DOHH2 (cell line): ENCODE measurements around the gene SHMT2.

ENCODE experiments used
- H3F3A ChIP-seq: fragments of 200-600 bp; sonication (generic), shearing (Covaris generic); 2 replicates; pipeline ENCODE4 v1.6.0; 2016; ENCODE audit warnings: antibody characterized with exemption, mild to moderate bottlenecking; ENCODE audit not compliant: control insufficient read depth, insufficient read depth
- H3K27ac ChIP-seq: fragments of 200-600 bp; sonication (generic); 2 replicates; pipeline ENCODE4 v1.5.1; 2014; ENCODE audit warnings: low read depth, mild to moderate bottlenecking, low read length, moderate library complexity
- H3K27me3 ChIP-seq: fragments of 200-600 bp; sonication (generic); 2 replicates; pipeline ENCODE4 v1.6.1; 2014; ENCODE audit warnings: mild to moderate bottlenecking, low read length, mixed read lengths; ENCODE audit not compliant: control insufficient read depth
- H3K36me3 ChIP-seq: fragments of 200-600 bp; sonication (generic); 2 replicates; pipeline ENCODE4 v1.6.1; 2014; ENCODE audit warnings: mild to moderate bottlenecking, low read length, moderate library complexity, mixed read lengths; ENCODE audit not compliant: control insufficient read depth
- H3K4me1 ChIP-seq: fragments of 200-600 bp; sonication (generic); 2 replicates; pipeline ENCODE4 v1.6.1; 2014; ENCODE audit warnings: mild to moderate bottlenecking, low read length, mixed read lengths; ENCODE audit not compliant: control insufficient read depth
- H3K4me2 ChIP-seq: fragments of 200-600 bp; sonication (generic); 2 replicates; pipeline ENCODE4 v1.6.0; 2014; ENCODE audit warnings: mild to moderate bottlenecking, low read length, moderate library complexity
- H3K4me3 ChIP-seq: fragments of 200-600 bp; sonication (generic); 2 replicates; pipeline ENCODE4 v1.5.1; 2014; ENCODE audit warnings: mild to moderate bottlenecking, low read length, mixed read lengths
- H3K79me2 ChIP-seq: fragments of 200-600 bp; sonication (generic); 2 replicates; pipeline ENCODE4 v1.6.1; 2014; ENCODE audit warnings: mild to moderate bottlenecking, low read length, mixed read lengths; ENCODE audit not compliant: control insufficient read depth
- H3K9me2 ChIP-seq: fragments of 200-600 bp; sonication (generic); replicated peaks from 2 replicates; pipeline ENCODE4 v1.6.1; 2014; ENCODE audit warnings: mild to moderate bottlenecking, low read length, mixed read lengths; ENCODE audit not compliant: control insufficient read depth
- H3K9me3 ChIP-seq: fragments of 200-600 bp; sonication (generic); 2 replicates; pipeline ENCODE4 v1.6.1; 2014; ENCODE audit warnings: antibody characterized with exemption, low read length, mixed read lengths; ENCODE audit not compliant: control insufficient read depth, insufficient read depth
- H4K20me1 ChIP-seq: fragments of 200-600 bp; sonication (generic); 2 replicates; pipeline ENCODE4 v1.6.0; 2014; ENCODE audit warnings: low read depth, mild to moderate bottlenecking, antibody characterized with exemption, low read length, moderate library complexity; ENCODE audit not compliant: control insufficient read depth, insufficient read depth
- EZH2phosphoT487 ChIP-seq: fragments of 200-600 bp; sonication (generic); IDR thresholded peaks from 2 replicates; pipeline ENCODE4 v1.6.1; 2017; ENCODE audit warnings: borderline replicate concordance, mild to moderate bottlenecking, antibody characterized with exemption, low read length, moderate library complexity, mixed read lengths
- TF ChIP-seq, protein P1 (sequence below): fragments of 200-600 bp; sonication (generic); IDR thresholded peaks from one replicate; pipeline ENCODE4 v1.5.1; 2014; ENCODE audit warnings: antibody characterized with exemption, mild to moderate bottlenecking, low read depth, low read length; ENCODE audit not compliant: poor library complexity, severe bottlenecking

SHMT2 gene

DNA sequence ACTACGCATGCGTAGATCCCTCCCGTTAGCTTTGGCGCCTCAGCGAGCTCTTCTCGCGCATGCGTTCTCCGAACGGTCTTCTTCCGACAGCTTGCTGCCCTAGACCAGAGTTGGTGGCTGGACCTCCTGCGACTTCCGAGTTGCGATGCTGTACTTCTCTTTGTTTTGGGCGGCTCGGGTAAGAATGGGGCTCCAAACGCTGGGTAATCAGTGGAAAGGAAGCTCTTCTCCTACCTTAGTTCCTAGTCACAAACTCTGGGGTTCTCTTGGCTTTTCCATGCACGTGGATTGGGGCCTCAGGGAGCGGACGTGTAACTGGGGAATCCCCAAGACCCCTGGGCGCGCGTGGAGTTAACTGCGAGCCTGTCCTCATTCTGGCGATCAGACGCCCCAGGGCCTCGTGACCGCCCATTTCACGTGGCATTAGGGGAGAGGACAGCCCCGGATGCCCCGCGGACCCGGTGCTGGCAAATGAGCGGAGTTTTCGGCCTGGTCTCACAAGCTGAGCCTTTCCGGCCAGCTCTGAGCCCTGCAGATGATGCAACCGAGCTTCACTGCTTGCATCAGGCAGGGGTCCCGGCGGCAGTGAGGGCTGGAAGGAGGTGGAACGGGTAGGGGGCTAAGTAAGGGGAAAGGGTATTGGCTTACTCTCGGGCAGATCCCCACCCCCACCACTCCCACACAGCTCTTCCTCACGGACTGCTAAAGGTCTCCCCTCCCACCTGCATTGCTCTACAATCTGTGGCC, at the start of gene SHMT2:
Gene SHMT2, plus strand, starts transcription at position 78 of the 747 bp plus-strand sequence. Its CDS starts 68 bp downstream, at position 146.
- Histone ChIP-seq H3K4me3 (peak within 1 kb of the TSS; percentile 91), H3K27me3 (no peaks in the 10 kb centered on the region), H3K4me1 (peaks cover 90% of the 10 kb centered on the region), H3K9me2 (no peaks in the 10 kb centered on the region), H3K27ac (peak within 1 kb of the TSS; percentile 95), H3F3A (peaks cover 49% of the 10 kb centered on the region), H3K79me2 (peaks cover 41% of the 10 kb centered on the region), H3K9me3 (no peaks in the 10 kb centered on the region), H4K20me1 (peaks cover 23% of the 10 kb centered on the region; the same call in 1 of the 2 replicates), H3K36me3 (peaks cover 53% of the 10 kb centered on the region), H3K4me2 (peak within 1 kb of the TSS; percentile 98)
- TF ChIP-seq, protein P1, sequence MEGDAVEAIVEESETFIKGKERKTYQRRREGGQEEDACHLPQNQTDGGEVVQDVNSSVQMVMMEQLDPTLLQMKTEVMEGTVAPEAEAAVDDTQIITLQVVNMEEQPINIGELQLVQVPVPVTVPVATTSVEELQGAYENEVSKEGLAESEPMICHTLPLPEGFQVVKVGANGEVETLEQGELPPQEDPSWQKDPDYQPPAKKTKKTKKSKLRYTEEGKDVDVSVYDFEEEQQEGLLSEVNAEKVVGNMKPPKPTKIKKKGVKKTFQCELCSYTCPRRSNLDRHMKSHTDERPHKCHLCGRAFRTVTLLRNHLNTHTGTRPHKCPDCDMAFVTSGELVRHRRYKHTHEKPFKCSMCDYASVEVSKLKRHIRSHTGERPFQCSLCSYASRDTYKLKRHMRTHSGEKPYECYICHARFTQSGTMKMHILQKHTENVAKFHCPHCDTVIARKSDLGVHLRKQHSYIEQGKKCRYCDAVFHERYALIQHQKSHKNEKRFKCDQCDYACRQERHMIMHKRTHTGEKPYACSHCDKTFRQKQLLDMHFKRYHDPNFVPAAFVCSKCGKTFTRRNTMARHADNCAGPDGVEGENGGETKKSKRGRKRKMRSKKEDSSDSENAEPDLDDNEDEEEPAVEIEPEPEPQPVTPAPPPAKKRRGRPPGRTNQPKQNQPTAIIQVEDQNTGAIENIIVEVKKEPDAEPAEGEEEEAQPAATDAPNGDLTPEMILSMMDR = no peak
- no peak for TF ChIP-seq EZH2phosphoT487

DNA sequence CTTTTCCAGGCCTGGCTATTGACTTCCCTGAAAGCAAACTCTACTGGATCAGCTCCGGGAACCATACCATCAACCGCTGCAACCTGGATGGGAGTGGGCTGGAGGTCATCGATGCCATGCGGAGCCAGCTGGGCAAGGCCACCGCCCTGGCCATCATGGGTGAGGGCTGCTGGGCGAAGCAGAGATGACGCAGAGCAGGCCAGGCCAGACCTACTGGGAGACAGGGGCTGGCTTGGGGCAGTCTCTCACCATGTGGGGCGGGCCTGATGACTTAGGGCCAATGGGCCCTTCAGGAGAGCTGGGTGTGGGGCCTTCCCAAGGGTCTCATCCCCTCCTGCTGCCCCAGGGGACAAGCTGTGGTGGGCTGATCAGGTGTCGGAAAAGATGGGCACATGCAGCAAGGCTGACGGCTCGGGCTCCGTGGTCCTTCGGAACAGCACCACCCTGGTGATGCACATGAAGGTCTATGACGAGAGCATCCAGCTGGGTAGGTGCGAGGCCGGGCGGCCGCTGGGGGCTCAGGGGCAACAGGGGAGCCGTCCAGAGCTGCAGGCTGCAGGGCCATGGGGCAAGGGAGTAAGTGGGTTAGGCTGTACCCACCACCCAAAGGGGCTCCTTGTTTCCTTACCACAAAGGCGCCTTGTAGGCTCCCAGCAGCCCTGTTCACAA, 49.1 kb upstream of the SHMT2 start:
- Histone ChIP-seq H3K4me3 (no peak overlapping the region), H3K27ac (no peak overlapping the region), H3K4me2 (no peak overlapping the region), H3K27me3 (peaks cover 4% of the 10 kb centered on the region; the same call in 1 of the 2 replicates), H3K9me3 (no peaks in the 10 kb centered on the region), H3K9me2 (no peaks in the 10 kb centered on the region), H3K79me2 (no peaks in the 10 kb centered on the region), H3K36me3 (no peaks in the 10 kb centered on the region), H3F3A (0 out of 2 replicates have a peak, but pooled peaks cover 2% of the 10 kb centered on the region), H4K20me1 (no peaks in the 10 kb centered on the region), H3K4me1 (peaks cover 15% of the 10 kb centered on the region)
- TF ChIP-seq EZH2phosphoT487 = no peak
- TF ChIP-seq, protein P1 = no peak

DNA sequence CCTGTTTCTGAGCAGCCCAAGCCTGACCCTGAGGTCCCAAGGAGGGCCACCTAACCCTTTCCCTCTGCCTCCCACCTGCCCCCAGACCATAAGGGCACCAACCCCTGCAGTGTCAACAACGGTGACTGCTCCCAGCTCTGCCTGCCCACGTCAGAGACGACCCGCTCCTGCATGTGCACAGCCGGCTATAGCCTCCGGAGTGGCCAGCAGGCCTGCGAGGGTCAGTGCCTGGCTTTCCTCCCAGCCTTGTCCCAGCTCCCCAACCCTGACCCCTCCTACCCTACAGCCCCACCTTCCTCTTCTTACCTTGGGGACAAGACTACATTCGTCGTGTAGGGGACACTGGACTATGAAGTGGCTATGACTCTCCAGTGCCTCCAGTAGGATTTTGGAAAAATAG, 48.4 kb upstream of the SHMT2 start:
- no peaks in the 10 kb centered on the region for H3K9me3 ChIP-seq
- TF ChIP-seq, protein P1 = no peak
- no peak for TF ChIP-seq EZH2phosphoT487
- peaks cover 15% of the 10 kb centered on the region for H3K4me1 ChIP-seq
- no peaks in the 10 kb centered on the region for H3K9me2 ChIP-seq
- no peak overlapping the region for H3K4me3 ChIP-seq
- H3K36me3 ChIP-seq = no peaks in the 10 kb centered on the region
- 0 out of 2 replicates have a peak, but pooled peaks cover 2% of the 10 kb centered on the region for H3F3A ChIP-seq
- no peak overlapping the region for H3K4me2 ChIP-seq
- no peaks in the 10 kb centered on the region for H3K79me2 ChIP-seq
- no peak overlapping the region for H3K27ac ChIP-seq
- no peaks in the 10 kb centered on the region for H4K20me1 ChIP-seq
- peaks cover 4% of the 10 kb centered on the region; the same call in 1 of the 2 replicates for H3K27me3 ChIP-seq
